SK-N-SH (cell line): ENCODE measurements around the gene OR8A1. TPM values are rescaled to one million over a fixed set of nuclear protein-coding genes. Genes with fewer than 3 reads are reported as not detected.

Experiments
- polyA plus RNA-seq, 3 experiments: library from polyadenylated mRNA; depleted of rRNA; stranded (reverse); fragments of >200 nt; gene quantifications; 2 replicates each; pipeline ENCODE4 v1.2.3, GENCODE V29; 2012
- small RNA-seq, 7 experiments: library from RNA; depleted of rRNA; stranded (forward); fragments of <200 nt; gene quantifications; one replicate each; pipeline ENCODE3, GENCODE V24; 2012

Gene OR8A1
- polyA plus RNA-seq, 1 of the 3 experiments (the other 2 are of a cell fraction) = not detected

Small RNAs within 50 kb of the gene (small RNA-seq; reads per million reads assigned to genes)
- gene OR8A3P = 0 reads per million in 7 experiments

Other genes with a start within 250 kb of the OR8A1 start
- gene OR8D2, start 249.8 kb upstream of the OR8A1 start, polyA plus RNA-seq (2012; rRNA removed) = not detected in 2 replicates
- gene OR8B2, start 185.5 kb upstream of the OR8A1 start, polyA plus RNA-seq (2012; rRNA removed) = not detected in 2 replicates
- not detected in 2 replicates for gene OR8B3, start 171.0 kb upstream of the OR8A1 start, polyA plus RNA-seq (2012; rRNA removed)
- not detected in 2 replicates for gene OR8B4, start 145.1 kb upstream of the OR8A1 start, polyA plus RNA-seq (2012; rRNA removed)
- not detected in 2 replicates for gene OR8B8, start 124.3 kb upstream of the OR8A1 start, polyA plus RNA-seq (2012; rRNA removed)
- not detected in 2 replicates for gene OR8B12, start 26.3 kb upstream of the OR8A1 start, polyA plus RNA-seq (2012; rRNA removed)
- not detected in 2 replicates for gene PANX3, start 41.4 kb downstream of the OR8A1 start, polyA plus RNA-seq (2012; rRNA removed)
- gene TBRG1, start 52.9 kb downstream of the OR8A1 start, polyA plus RNA-seq (2012; rRNA removed) = 22.0 and 29.0 TPM in 2 replicates
- 27.9 and 47.0 TPM in 2 replicates for gene SIAE, start 103.7 kb downstream of the OR8A1 start, polyA plus RNA-seq (2012; rRNA removed)
- 7.7 and 11.7 TPM in 2 replicates for gene SPA17, start 103.9 kb downstream of the OR8A1 start, polyA plus RNA-seq (2012; rRNA removed)
- 3.1 and 6.8 TPM in 2 replicates for gene NRGN, start 169.9 kb downstream of the OR8A1 start, polyA plus RNA-seq (2012; rRNA removed)
- 0.06 TPM in 1 of 2 replicates, not detected in the other for gene VSIG2, start 182.3 kb downstream of the OR8A1 start, polyA plus RNA-seq (2012; rRNA removed)
- 1.3 and 1.4 TPM in 2 replicates for gene ESAM, start 192.3 kb downstream of the OR8A1 start, polyA plus RNA-seq (2012; rRNA removed)
- gene MSANTD2, start 230.4 kb downstream of the OR8A1 start, polyA plus RNA-seq (2012; rRNA removed) = 6.4 and 8.5 TPM in 2 replicates